ENCODE data around the gene MYO7A.

DNA sequence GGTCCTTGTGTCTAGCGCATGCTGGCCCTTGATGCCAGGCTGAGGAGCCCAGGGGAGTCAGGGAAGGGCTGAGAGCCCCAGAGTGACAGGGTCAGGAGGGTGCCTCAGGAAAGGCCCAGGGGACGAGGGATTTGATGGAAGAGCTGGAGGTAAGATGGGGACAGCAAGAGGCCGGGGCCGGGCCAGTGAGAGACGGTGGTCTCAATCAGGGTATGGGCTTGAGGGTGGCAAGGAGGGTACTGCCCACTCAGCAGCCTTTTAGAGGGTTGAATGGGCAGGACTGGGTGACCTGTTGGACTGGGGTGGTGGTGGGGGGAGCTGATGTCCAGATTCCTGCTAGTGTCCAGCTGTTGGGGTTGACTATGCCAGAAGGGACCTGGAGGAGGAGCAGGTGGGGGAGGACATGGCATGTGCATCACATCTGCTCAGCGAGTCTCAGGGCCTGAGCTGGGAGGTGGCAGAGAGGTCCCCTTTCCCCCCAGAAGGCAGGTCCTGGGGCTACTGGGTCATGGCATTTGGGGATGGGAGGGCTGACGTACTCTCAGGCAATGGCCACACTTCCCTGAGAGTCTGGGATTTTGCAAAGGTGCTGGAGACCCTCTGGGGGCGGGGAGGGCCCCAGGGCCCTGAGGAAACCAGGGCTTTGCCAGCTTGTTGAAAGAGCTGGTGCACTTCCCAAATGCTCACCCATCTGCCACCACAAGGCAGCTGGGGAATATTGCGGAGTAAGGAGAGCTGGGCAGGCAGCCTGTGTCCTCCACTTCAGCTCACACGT, 18.4 kb downstream of the MYO7A start:
- no peak for TF ChIP-seq POLR2A (IDR thresholded peaks at IDR 0.05)
- no peak for TF ChIP-seq CTCF (IDR thresholded peaks at IDR 0.05)
